Stimulated activated naive CD8-positive, alpha-beta T cell treated with anti-CD3 and anti-CD28 coated beads, Interleukin-15, Interleukin-2, amounts not matched to agents 100 ng/mL and 50 ng/mL, for 24 hours (primary cell): Measurements from ENCODE around the gene GNG3.

Experiments used
- H3K27ac Mint-ChIP-seq: one replicate; pipeline ENCODE4 v1.8.0; 2021; ENCODE audit warnings: mild to moderate bottlenecking, mixed read lengths
- H3K27me3 Mint-ChIP-seq: one replicate; pipeline ENCODE4 v1.8.0; 2021; ENCODE audit warnings: mixed read lengths
- H3K36me3 Mint-ChIP-seq: one replicate; pipeline ENCODE4 v1.8.0; 2021; ENCODE audit warnings: low read depth, mixed read lengths
- H3K4me1 Mint-ChIP-seq: one replicate; pipeline ENCODE4 v1.8.0; 2021; ENCODE audit warnings: low read depth, mixed read lengths
- H3K4me3 Mint-ChIP-seq: one replicate; pipeline ENCODE4 v1.8.0; 2021; ENCODE audit warnings: mild to moderate bottlenecking, mixed read lengths
- H3K9me3 Mint-ChIP-seq: one replicate; pipeline ENCODE4 v1.8.0; 2021; ENCODE audit warnings: mixed read lengths

The GNG3 gene

GRCh38 chr11:62753736-62754603 lies 46.5 kb downstream of the GNG3 start, which contains the start of gene ZBTB3:
TSS of gene ZBTB3 (minus strand) at chr11:62754160. CDS start at chr11:62753664, 496 bp downstream.
- no peaks in the 10 kb centered on the region for H3K27me3 Mint-ChIP-seq
- peaks cover 32% of the 10 kb centered on the region for H3K4me1 Mint-ChIP-seq
- peaks cover 5% of the 10 kb centered on the region for H3K36me3 Mint-ChIP-seq
- H3K9me3 Mint-ChIP-seq, result no peaks in the 10 kb centered on the region
- peak within 1 kb of the TSS; percentile 98 for H3K27ac Mint-ChIP-seq
- peak within 1 kb of the TSS; percentile 99 for H3K4me3 Mint-ChIP-seq

- no peaks in the 10 kb centered on the region for H3K9me3 Mint-ChIP-seq
- H3K36me3 Mint-ChIP-seq, result peaks cover 5% of the 10 kb centered on the region
- H3K27ac Mint-ChIP-seq, result no peak overlapping the region
- no peaks in the 10 kb centered on the region for H3K27me3 Mint-ChIP-seq
- peak overlapping the region; percentile 99 for H3K4me3 Mint-ChIP-seq
- peaks cover 25% of the 10 kb centered on the region for H3K4me1 Mint-ChIP-seq
Measured at GRCh38 chr11:62755086-62755615, 47.7 kb downstream of the GNG3 start.

- no peak overlapping the region for H3K4me3 Mint-ChIP-seq
- H3K9me3 Mint-ChIP-seq, result no peaks in the 10 kb centered on the region
- peaks cover 12% of the 10 kb centered on the region for H3K36me3 Mint-ChIP-seq
- peaks cover 28% of the 10 kb centered on the region for H3K4me1 Mint-ChIP-seq
- no peak overlapping the region for H3K27ac Mint-ChIP-seq
- H3K27me3 Mint-ChIP-seq, result no peaks in the 10 kb centered on the region
Measured at GRCh38 chr11:62757846-62758788, 50.6 kb downstream of the GNG3 start.
